B cell (primary cell): ENCODE results near the gene TIAM2. TPM values are rescaled to one million over a fixed set of nuclear protein-coding genes. Genes with fewer than 3 reads are reported as not detected.

ENCODE experiments used
- ATAC-seq: fragments of 200-7000 bp; cut with Tn5 transposase; one replicate; pipeline ENCODE4 v1.10.0; 2021; ENCODE audit warnings: low read depth, mild to moderate bottlenecking, moderate number of reproducible peaks, moderate library complexity
- CTCF ChIA-PET: fragments of 350-600 bp; sonication (Branson Sonifier 250); formaldehyde crosslinking; loops from one replicate; lab custom pipeline; 2021; ENCODE audit warnings: antibody characterized with exemption, inconsistent platforms; lab: Charles Lee
- POLR2A ChIA-PET: fragments of 350-600 bp; sonication (Branson Sonifier 250); formaldehyde crosslinking; loops from one replicate; lab custom pipeline; 2021; ENCODE audit warnings: antibody characterized with exemption; lab: Charles Lee
- DNase-seq: peaks from one replicate; pipeline ENCODE4 v3.0.0; 2013
- H2AFZ ChIP-seq: 2 replicates; pipeline ENCODE4 v1.6.1; 2012; ENCODE audit warnings: mild to moderate bottlenecking, low read depth, low read length; ENCODE audit not compliant: insufficient read depth, poor library complexity, severe bottlenecking
- H3K27ac ChIP-seq, 2 donors: 1 replicate in 1 of 2; 2 replicates in 1 of 2; pipeline ENCODE4 v1.5.1; 2012 to 2013; ENCODE audit warnings: low read length in 2 of 2, mild to moderate bottlenecking in 2 of 2, moderate library complexity in 1 of 2
- H3K27me3 ChIP-seq, 4 experiments: fragments of 200-600 bp in 1 of 4; sonication (generic) in 1 of 4; replicated peaks in 1 of 4; 1 replicate in 2 of 4; 2 replicates in 2 of 4; pipeline versions ENCODE4 v1.6.1 to v1.7.0; 2013 to 2016; ENCODE audit warnings: low read length in 3 of 4, mild to moderate bottlenecking in 2 of 4, mixed read lengths in 1 of 4, moderate library complexity in 1 of 4; ENCODE audit not compliant: insufficient read depth in 4 of 4, control insufficient read depth in 3 of 4; ENCODE audit errors: control extremely low read depth in 1 of 4
- H3K36me3 ChIP-seq, 2 experiments: replicated peaks in 1 of 2; 1 replicate in 1 of 2; 2 replicates in 1 of 2; pipeline versions ENCODE4 v1.6.1 to v1.7.1; 2013; ENCODE audit warnings: low read length in 1 of 2; ENCODE audit not compliant: insufficient read depth in 2 of 2, control insufficient read depth in 1 of 2; ENCODE audit errors: control extremely low read depth in 1 of 2, extremely low read depth in 1 of 2
- H3K4me1 ChIP-seq, 2 donors: fragments of 200-600 bp in 1 of 2; sonication (generic) in 1 of 2; 1 replicate in 1 of 2; 2 replicates in 1 of 2; pipeline versions ENCODE4 v1.5.1 to v1.6.1; 2013 to 2017; ENCODE audit warnings: low read length in 2 of 2; ENCODE audit not compliant: control insufficient read depth in 2 of 2, insufficient read depth in 2 of 2
- H3K4me2 ChIP-seq: replicated peaks from 2 replicates; pipeline ENCODE3; 2012; ENCODE audit warnings: mild to moderate bottlenecking, low read depth, low read length; ENCODE audit not compliant: poor library complexity, severe bottlenecking
- H3K4me3 ChIP-seq, 5 experiments: fragments of 200-600 bp in 1 of 5; sonication (generic) in 1 of 5; 1 replicate in 3 of 5; 2 replicates in 2 of 5; pipeline versions ENCODE4 v1.5.1 to v1.7.0; 2011 to 2016; ENCODE audit warnings: low read length in 4 of 5, mild to moderate bottlenecking in 4 of 5, low read depth in 2 of 5, control low read depth in 1 of 5, moderate library complexity in 1 of 5; ENCODE audit not compliant: insufficient read depth in 1 of 5; ENCODE audit errors: control extremely low read depth in 1 of 5, extremely low read depth in 1 of 5
- H3K79me2 ChIP-seq: fragments of 200-600 bp; sonication (generic); one replicate; pipeline ENCODE4 v1.6.0; 2016; ENCODE audit warnings: low read length; ENCODE audit not compliant: control insufficient read depth, insufficient read depth
- H3K9ac ChIP-seq: fragments of 200-600 bp; sonication (generic); 2 replicates; pipeline ENCODE4 v1.6.1; 2017; ENCODE audit warnings: mild to moderate bottlenecking, low read length, moderate library complexity
- H3K9me3 ChIP-seq, 3 donors: one replicate each; pipeline versions ENCODE4 v1.6.1 to v1.7.1; 2013; ENCODE audit warnings: low read length in 2 of 3; ENCODE audit not compliant: control insufficient read depth in 2 of 3, insufficient read depth in 1 of 3; ENCODE audit errors: control extremely low read depth in 1 of 3
- H4K20me1 ChIP-seq: 2 replicates; pipeline ENCODE4 v1.6.0; 2012; ENCODE audit warnings: mild to moderate bottlenecking, low read length; ENCODE audit not compliant: insufficient read depth, control insufficient read depth, poor library complexity, severe bottlenecking
- H3K27ac Mint-ChIP-seq: one replicate; pipeline ENCODE4 v1.8.0; 2021; ENCODE audit warnings: mixed read lengths
- H3K27me3 Mint-ChIP-seq: one replicate; pipeline ENCODE4 v1.8.0; 2021; ENCODE audit warnings: mixed read lengths
- H3K4me1 Mint-ChIP-seq: one replicate; pipeline ENCODE4 v1.8.0; 2021; ENCODE audit warnings: mixed read lengths
- H3K4me3 Mint-ChIP-seq: one replicate; pipeline ENCODE4 v1.8.0; 2021; ENCODE audit warnings: mixed read lengths
- H3K9me3 Mint-ChIP-seq: one replicate; pipeline ENCODE4 v1.8.0; 2022; ENCODE audit warnings: mixed read lengths; ENCODE audit not compliant: insufficient read depth
- CTCF ChIP-seq: fragments of 200-600 bp; IDR thresholded peaks from one replicate; pipeline ENCODE4 v1.8.0; 2022; ENCODE audit warnings: antibody characterized with exemption, mild to moderate bottlenecking
- EZH2 ChIP-seq: IDR thresholded peaks from 2 replicates; pipeline ENCODE4 v1.6.1; 2012; ENCODE audit warnings: borderline replicate concordance, low read depth, mild to moderate bottlenecking, moderate library complexity, low read length; ENCODE audit not compliant: insufficient read depth, poor library complexity, severe bottlenecking
- WGBS: methylation state at CpG from one replicate; pipeline ENCODE4 v1.1.5; 2013; ENCODE audit warnings: missing lambda C conversion rate; ENCODE audit not compliant: insufficient coverage; 5-methylcytosine and 5-hydroxymethylcytosine counted together
- intact Hi-C: fragments of 100-400 bp; cut with micrococcal nuclease; formaldehyde crosslinking; loops from one replicate; pipeline ENCODE4 v1.10.0; 2022
- polyA plus RNA-seq: library from polyadenylated mRNA; depleted of rRNA; stranded (reverse); fragments of >200 nt; gene quantifications from 2 replicates; pipeline ENCODE4 v1.2.3, GENCODE V29; 2012
- total RNA-seq, 2 donors: library from RNA; stranded (reverse); fragments of 120-200 nt in 1 of 2; gene quantifications; 1 replicate in 1 of 2; 2 replicates in 1 of 2; pipeline versions ENCODE4 v1.2.3 to v1.2.4, GENCODE V29; 2013 to 2022

TIAM2 gene
- total and polyA plus RNA-seq, 2 donors (not counting 1 experiment from before 2014, with no cell fraction given) = 13.1 to 18.8 TPM

GRCh38 chr6:155245193-155245592 is 250.1 kb downstream of the TIAM2 start:
- H3K9me3 Mint-ChIP-seq = no peaks in the 10 kb centered on the region
- H4K20me1 ChIP-seq = no peaks in the 10 kb centered on the region
- H3K27ac Mint-ChIP-seq = no peak overlapping the region
- no peak for DNase-seq
- H3K27me3 ChIP-seq = no peaks in the 10 kb centered on the region
- H3K27me3 Mint-ChIP-seq = no peaks in the 10 kb centered on the region
- H3K36me3 ChIP-seq = peaks cover 0 to 5% of the 10 kb centered on the region in 2 experiments
- no peaks in the 10 kb centered on the region for H3K4me1 ChIP-seq
- H3K79me2 ChIP-seq = no peaks in the 10 kb centered on the region
- H2AFZ ChIP-seq = no peak overlapping the region
- TF ChIP-seq EZH2 (no peak), CTCF (no peak)
- peaks cover 2% of the 10 kb centered on the region for H3K4me1 Mint-ChIP-seq
- H3K27ac ChIP-seq = no peak overlapping the region
- ChIA-PET POLR2A (no interaction called here), CTCF (interaction anchor here (0.6 to 4.4 kb wide), 2 partner anchors 67 to 318 kb away, joined by 3 to 22 read pairs; no protein-coding TSS in a partner anchor)
- H3K4me2 ChIP-seq = no peak overlapping the region
- no peak overlapping the region for H3K9ac ChIP-seq
- peaks cover 0 to 3% (median 0%) of the 10 kb centered on the region in 3 donors for H3K9me3 ChIP-seq
- intact Hi-C loops = no loop called here
- ATAC-seq = no peak
- no peak overlapping the region for H3K4me3 ChIP-seq
- 96% methylated on average over 6 of the region's 7 CpGs for WGBS
- no peak overlapping the region for H3K4me3 Mint-ChIP-seq

- H3K9me3 Mint-ChIP-seq = no peaks in the 10 kb centered on the region
- H3K9me3 ChIP-seq = peaks cover 0 to 3% (median 0%) of the 10 kb centered on the region in 3 donors
- no peak overlapping the region for H3K27ac ChIP-seq
- H3K79me2 ChIP-seq = no peaks in the 10 kb centered on the region
- ATAC-seq = no peak
- no peak for TF ChIP-seq CTCF
- no peak for TF ChIP-seq EZH2
- no peaks in the 10 kb centered on the region for H3K27me3 Mint-ChIP-seq
- H3K27me3 ChIP-seq = no peaks in the 10 kb centered on the region
- intact Hi-C loops = no loop called here
- peaks cover 2% of the 10 kb centered on the region for H3K4me1 Mint-ChIP-seq
- ChIA-PET CTCF (interaction anchor here (4.4 kb wide), 1 partner anchor 68 kb away, joined by 22 read pairs; no protein-coding TSS in a partner anchor), POLR2A (no interaction called here)
- no peak overlapping the region for H3K4me3 ChIP-seq
- no peaks in the 10 kb centered on the region for H3K4me1 ChIP-seq
- H2AFZ ChIP-seq = no peak overlapping the region
- no peak overlapping the region for H3K27ac Mint-ChIP-seq
- H3K9ac ChIP-seq = no peak overlapping the region
- no peak overlapping the region for H3K4me2 ChIP-seq
- WGBS = 100% methylated on average over 3 of the region's 3 CpGs
- H3K4me3 Mint-ChIP-seq = no peak overlapping the region
- H4K20me1 ChIP-seq = no peaks in the 10 kb centered on the region
- peaks cover 0 to 5% of the 10 kb centered on the region in 2 experiments for H3K36me3 ChIP-seq
- DNase-seq = no peak
These were observed 250.7 kb downstream of the TIAM2 start for GRCh38 chr6:155245831-155246230.
